Kidney (tissue), 14 donors: Measurements from ENCODE around the gene DUSP16. TPM values are rescaled to one million over a fixed set of nuclear protein-coding genes. Genes with fewer than 3 reads are reported as not detected.
"Not testable (repeated sequence)": the region's sequence is repeated elsewhere in the genome, so short reads cannot be mapped to it uniquely, and the experiment has no call there.

Source experiments
- DNase-seq, 5 donors: peaks; one replicate each; pipeline ENCODE4 v3.0.0-alpha.2; 2013 to 2020
- FAIRE-seq: peaks from 2 replicates; lab custom pipeline; 2012; peaks lifted over from hg19 to GRCh38; lab: Jason Lieb, UNC
- H3K27ac ChIP-seq, 2 donors: one replicate each; pipeline ENCODE4 v1.7.0; 2013; ENCODE audit warnings: low read depth in 2 of 2, low read length in 2 of 2, inconsistent platforms in 1 of 2
- H3K27me3 ChIP-seq: one replicate; pipeline ENCODE4 v1.7.1; 2013; ENCODE audit warnings: low read length, inconsistent platforms; ENCODE audit not compliant: control insufficient read depth, insufficient read depth
- H3K36me3 ChIP-seq, 3 donors: one replicate each; pipeline versions ENCODE4 v1.7.0 to v1.7.1; 2013; ENCODE audit warnings: low read length in 3 of 3, control low read depth in 1 of 3, inconsistent platforms in 1 of 3; ENCODE audit not compliant: insufficient read depth in 3 of 3, control insufficient read depth in 2 of 3
- H3K4me1 ChIP-seq, 3 donors: one replicate each; pipeline versions ENCODE4 v1.7.0 to v1.7.1; 2013; ENCODE audit warnings: low read length in 3 of 3, inconsistent platforms in 1 of 3, low read depth in 1 of 3; ENCODE audit not compliant: control insufficient read depth in 2 of 3, insufficient read depth in 2 of 3
- H3K4me3 ChIP-seq, 3 donors: one replicate each; pipeline versions ENCODE4 v1.7.0 to v1.8.1; 2013; ENCODE audit warnings: low read length in 3 of 3, control low read depth in 1 of 3, inconsistent platforms in 1 of 3
- H3K9ac ChIP-seq, 3 donors: one replicate each; pipeline versions ENCODE4 v1.7.0 to v1.7.1; 2013; ENCODE audit warnings: low read length in 3 of 3, control low read depth in 1 of 3, inconsistent platforms in 1 of 3
- H3K9me3 ChIP-seq, 3 donors: one replicate each; pipeline versions ENCODE4 v1.7.0 to v1.7.1; 2013; ENCODE audit warnings: low read length in 3 of 3, control low read depth in 1 of 3, inconsistent platforms in 1 of 3; ENCODE audit not compliant: control insufficient read depth in 2 of 3, insufficient read depth in 1 of 3
- CTCF ChIP-seq: IDR thresholded peaks from 3 replicates; pipeline ENCODE4 v1.5.1; 2012; ENCODE audit warnings: mild to moderate bottlenecking, moderate library complexity, borderline replicate concordance; ENCODE audit not compliant: insufficient read depth; ENCODE audit errors: extremely low read depth
- intact Hi-C: fragments of 100-400 bp; cut with DNase I; formaldehyde crosslinking; loops from one replicate; pipeline ENCODE4 v1.11.1; 2022
- polyA plus RNA-seq: library from polyadenylated mRNA; stranded (reverse); fragments of 350-450 nt; fragmentation: Illumina TruSeq; extraction: RNeasy Lipid Tissue Mini Kit (QIAGEN cat#74804); gene quantifications from one replicate; pipeline ENCODE4 v1.2.3, GENCODE V29; 2014; ENCODE audit warnings: low read depth, low replicate concordance; ENCODE audit not compliant: insufficient read depth
- total RNA-seq: library from RNA; stranded (reverse); fragmentation: NEBNext Ultra II Directional; extraction: Animal tissue kit (Norgen Biotek cat#: 25700); gene quantifications from one replicate; pipeline ENCODE4 v1.2.1, GENCODE V29; 2021
- donor health status: control.
- donor health status: control.
- donor health status: control.
- donor health status: control.
- donor health status: control.
- donor health status: DM: yes; HTN: yes; CAD: no.
- donor health status: Normal renal cell carcinoma (clear cell type).

The DUSP16 gene
- total and polyA plus RNA-seq, 2 donors from 2014 or later, result 6.6 to 27.4 TPM

GRCh38 chr12:12572659-12573058, 10.0 kb upstream of the DUSP16 start:
- no peaks in the 10 kb centered on the region for H3K4me1 ChIP-seq
- no peak for FAIRE-seq
- no peak for DNase-seq
- no peaks in the 10 kb centered on the region for H3K9me3 ChIP-seq
- H3K9ac ChIP-seq, result no peak overlapping the region
- intact Hi-C loops, result no loop called here
- no peak overlapping the region for H3K4me3 ChIP-seq
- no peaks in the 10 kb centered on the region for H3K36me3 ChIP-seq
- no peak for TF ChIP-seq CTCF
- H3K27me3 ChIP-seq, result no peaks in the 10 kb centered on the region
- no peak overlapping the region for H3K27ac ChIP-seq

GRCh38 chr12:12565971-12566370, 3.3 kb upstream of the DUSP16 start:
- H3K4me3 ChIP-seq, H3K4me1 ChIP-seq, H3K9me3 ChIP-seq, H3K9ac ChIP-seq, H3K27me3 ChIP-seq, FAIRE-seq, H3K27ac ChIP-seq, H3K36me3 ChIP-seq, DNase-seq: not testable (repeated sequence)
- intact Hi-C loops, result loop anchor here (10.0 kb wide), 1 partner anchor 191 kb away; no protein-coding TSS in a partner anchor

GRCh38 chr12:12564911-12565310, 2.2 kb upstream of the DUSP16 start:
- no peaks in the 10 kb centered on the region for H3K9me3 ChIP-seq
- no peak overlapping the region for H3K27ac ChIP-seq
- no peak for FAIRE-seq
- no peak for TF ChIP-seq CTCF
- H3K4me1 ChIP-seq, result peaks cover 0 to 16% (median 0%) of the 10 kb centered on the region in 3 donors
- H3K27me3 ChIP-seq, result no peaks in the 10 kb centered on the region
- intact Hi-C loops, result loop anchor here (10.0 kb wide), 1 partner anchor 190 kb away; no protein-coding TSS in a partner anchor
- no peak for DNase-seq
- H3K9ac ChIP-seq, result no peak overlapping the region
- no peak overlapping the region for H3K4me3 ChIP-seq
- H3K36me3 ChIP-seq, result no peaks in the 10 kb centered on the region

- Histone ChIP-seq H3K4me1 (peaks cover 0 to 21% (median 0%) of the 10 kb centered on the region in 3 donors), H3K36me3 (no peaks in the 10 kb centered on the region), H3K27ac (peak overlapping the region; percentile 96 to 97), H3K9me3 (no peaks in the 10 kb centered on the region), H3K9ac (peak overlapping the region; percentile 12 to 74 (median 64)), H3K27me3 (no peaks in the 10 kb centered on the region), H3K4me3 (peak overlapping the region; percentile 65 to 80 (median 80))
- FAIRE-seq (no peak), DNase-seq (peak in 2 of 5 donors; percentile 70)
- intact Hi-C loops, result loop anchor here (10.0 kb wide), 1 partner anchor 189 kb away; no protein-coding TSS in a partner anchor
- TF ChIP-seq CTCF, result no peak
Observed at GRCh38 chr12:12563290-12563928, 746 bp upstream of the DUSP16 start.
